HG02840 (cell line): ENCODE data around the gene MBNL1.

ENCODE experiments used
- ATAC-seq: cut with Tn5 transposase; IDR thresholded peaks from one replicate; pipeline ENCODE4 v1.9.1; 2021; ENCODE audit warnings: mild to moderate bottlenecking, moderate library complexity, moderate number of reproducible peaks; ENCODE audit not compliant: unreplicated experiment, low FRiP score

MBNL1 gene, protein sequence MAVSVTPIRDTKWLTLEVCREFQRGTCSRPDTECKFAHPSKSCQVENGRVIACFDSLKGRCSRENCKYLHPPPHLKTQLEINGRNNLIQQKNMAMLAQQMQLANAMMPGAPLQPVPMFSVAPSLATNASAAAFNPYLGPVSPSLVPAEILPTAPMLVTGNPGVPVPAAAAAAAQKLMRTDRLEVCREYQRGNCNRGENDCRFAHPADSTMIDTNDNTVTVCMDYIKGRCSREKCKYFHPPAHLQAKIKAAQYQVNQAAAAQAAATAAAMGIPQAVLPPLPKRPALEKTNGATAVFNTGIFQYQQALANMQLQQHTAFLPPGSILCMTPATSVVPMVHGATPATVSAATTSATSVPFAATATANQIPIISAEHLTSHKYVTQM

DNA sequence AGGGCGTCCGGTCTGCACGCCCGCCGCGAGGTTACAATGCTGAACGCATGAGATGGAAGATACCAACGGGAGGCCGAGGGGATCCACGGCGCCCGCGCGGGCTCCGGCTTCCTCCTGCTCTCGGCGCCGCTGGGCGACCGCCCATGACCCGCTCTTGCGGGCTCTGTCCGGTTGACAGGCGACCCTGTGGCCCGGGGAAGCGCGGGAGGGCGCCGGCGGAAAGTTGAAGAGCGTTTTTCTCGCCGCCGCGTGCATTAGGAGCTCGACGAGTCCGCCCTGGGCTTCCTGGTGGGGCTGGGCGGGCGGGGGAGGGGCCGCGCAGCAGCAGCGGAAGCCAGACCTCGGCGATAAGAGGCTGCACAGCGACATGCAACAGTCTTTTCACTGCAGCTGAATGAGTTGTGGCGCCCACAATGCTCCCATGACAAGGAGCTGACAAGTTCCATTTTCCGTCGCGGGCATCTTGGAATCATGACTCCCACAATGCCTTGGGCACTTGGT, at the start of gene MBNL1:
TSS of gene MBNL1 (plus strand) at position 375 of the 501 bp plus-strand sequence. CDS start 31,265 bp downstream, outside the sequence.
- peak; percentile 51 for ATAC-seq

DNA sequence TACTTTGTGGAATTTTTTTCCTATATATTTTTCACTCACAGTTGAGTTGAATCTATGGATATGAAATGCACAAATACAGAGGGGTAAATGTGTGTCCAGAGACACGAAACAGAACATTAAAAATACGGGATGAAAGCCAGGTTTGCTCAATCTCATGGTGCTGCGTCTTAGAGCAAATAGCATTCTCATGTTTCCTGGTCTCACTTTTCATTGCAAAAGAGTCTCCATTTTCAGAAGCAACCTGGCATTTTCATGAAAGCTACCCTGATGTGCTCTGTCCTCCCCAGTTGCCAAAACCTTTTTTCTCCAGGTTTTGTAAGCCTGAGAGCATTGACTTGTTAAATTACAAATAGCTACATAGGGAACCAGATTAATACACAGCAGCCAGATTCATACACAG, 49.5 kb upstream of the MBNL1 start:
- no peak for ATAC-seq

DNA sequence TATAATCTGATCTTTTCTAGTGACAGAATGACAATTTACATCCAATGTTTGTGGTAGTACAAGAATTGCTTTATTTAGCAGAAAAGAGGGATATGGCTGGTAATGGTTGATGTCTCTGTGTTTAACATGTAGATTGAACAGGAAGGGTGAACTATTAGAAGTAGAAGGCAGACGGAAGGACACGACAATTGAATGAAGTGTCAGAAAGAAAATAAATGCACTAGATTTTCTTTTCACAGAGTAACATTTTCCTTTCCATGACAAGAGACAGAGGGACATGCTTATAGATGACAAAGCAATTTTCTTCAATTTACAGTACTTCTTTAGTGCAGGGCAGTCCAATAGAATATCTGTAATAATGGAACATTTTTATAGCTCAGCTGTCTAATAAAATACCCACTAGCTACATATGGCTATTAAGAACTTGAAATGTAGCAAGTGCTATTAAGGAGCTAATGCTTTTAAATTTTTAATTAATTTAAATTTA, 48.9 kb upstream of the MBNL1 start:
- no peak for ATAC-seq

DNA sequence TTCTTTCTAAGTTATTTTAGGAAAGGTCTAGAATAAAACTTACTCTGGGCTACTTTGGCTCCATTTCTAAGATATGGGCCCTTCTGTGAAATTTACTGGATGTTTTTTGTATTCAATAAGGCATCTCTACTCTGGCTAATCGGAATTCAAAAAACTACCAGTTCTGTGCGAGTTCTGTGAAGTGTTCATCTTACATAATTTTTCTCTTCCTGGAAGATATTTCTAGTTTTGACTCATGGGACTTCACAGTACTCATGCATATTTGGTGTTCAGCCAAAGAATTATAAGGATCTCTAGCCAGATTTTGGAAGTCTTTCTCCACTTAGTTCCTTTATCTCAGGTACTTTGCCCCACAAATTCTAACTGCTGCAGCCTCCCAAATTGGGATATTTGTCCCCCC, 46.4 kb upstream of the MBNL1 start:
- no peak for ATAC-seq

DNA sequence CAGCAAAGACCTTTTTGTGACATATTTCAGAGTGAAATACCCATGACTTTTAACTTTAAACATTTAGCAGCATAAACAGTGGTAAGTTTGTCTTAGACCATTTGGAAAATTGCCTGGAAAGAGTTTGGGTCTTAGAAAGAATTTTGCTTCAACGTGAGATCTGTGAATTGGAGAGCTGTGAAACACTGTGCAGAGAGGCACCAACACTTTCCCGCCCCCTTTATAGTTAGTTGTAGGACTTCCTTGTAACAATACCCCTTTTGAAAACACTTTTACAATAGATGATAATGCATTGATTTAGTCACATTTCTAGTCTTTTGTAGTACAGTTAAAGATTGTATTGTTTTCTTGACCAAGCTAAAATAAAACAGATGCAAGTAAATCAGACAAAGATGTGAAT, 43.5 kb upstream of the MBNL1 start:
- ATAC-seq, result no peak

DNA sequence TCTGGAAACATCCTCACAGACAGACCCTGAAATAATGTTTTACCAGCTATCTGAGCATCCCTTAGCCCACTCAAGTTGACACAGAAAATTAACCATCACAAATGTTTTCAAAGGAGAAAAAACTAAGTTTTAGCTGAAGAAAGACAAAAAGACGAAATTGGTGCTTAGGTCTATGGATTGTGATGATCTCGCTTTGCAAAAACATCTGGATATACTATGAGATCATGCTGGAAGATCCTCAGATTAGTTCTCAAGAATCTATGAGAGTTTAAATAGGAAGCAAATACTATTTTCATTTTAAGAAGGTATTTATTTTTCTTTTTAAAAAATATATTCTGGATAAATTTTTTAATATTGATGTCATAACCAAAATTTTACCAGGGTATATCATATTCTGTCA, 42.6 kb upstream of the MBNL1 start:
- no peak for ATAC-seq

DNA sequence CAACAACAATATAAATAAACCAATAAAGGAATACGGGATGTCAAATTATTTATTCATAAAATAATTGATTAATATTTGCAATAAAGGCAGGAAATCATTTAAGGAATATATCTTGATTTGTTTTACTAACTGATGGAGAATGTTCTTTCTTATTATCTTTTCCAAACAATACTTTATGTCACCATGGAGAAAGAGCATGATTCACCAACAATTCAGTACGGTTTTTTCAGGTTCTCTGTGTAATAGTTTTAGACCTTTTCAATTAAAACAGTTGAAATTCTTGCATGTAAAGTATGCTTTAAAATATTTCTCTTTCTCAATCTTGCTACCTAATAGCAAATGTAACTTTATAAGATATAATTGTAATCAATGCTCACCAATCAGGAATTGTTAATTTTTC, 41.7 kb upstream of the MBNL1 start:
- ATAC-seq, result no peak

DNA sequence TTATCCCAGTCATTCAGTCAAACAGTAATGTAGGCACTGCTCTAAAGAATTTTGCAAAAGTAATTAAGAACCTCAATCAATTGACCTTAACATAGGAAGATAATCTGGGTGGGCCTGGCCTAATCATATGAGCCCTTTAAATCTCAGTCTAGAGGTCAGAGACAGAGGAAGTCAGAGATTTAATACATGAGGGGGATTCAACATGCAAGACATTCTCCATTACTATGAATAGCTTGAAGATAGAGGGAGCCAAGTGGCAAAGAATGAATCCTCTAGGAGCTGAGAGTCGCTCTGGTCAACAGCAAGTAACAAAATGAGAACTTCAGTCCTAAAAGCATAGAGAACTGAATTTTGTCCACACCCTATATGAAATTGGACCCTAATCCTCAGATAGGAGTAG, 39.0 kb upstream of the MBNL1 start:
- ATAC-seq, result no peak

DNA sequence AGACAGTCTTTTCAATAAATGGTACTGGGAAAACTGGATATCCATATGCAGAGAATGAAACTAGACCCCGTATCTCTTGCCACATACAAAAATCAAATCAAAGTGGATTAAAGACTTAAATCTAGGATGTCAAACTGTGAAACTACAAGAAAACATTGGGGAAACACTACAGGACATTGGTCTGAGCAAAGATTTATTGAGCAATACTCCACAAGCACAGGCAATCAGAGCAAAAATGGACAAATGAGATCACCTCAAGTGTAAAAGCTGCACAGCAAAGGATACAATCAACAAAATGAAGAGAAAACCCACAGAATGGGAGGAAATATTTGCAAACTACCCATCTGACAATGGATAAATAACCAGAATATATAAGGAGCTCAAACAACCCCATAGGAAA, 38.4 kb upstream of the MBNL1 start:
- no peak for ATAC-seq

DNA sequence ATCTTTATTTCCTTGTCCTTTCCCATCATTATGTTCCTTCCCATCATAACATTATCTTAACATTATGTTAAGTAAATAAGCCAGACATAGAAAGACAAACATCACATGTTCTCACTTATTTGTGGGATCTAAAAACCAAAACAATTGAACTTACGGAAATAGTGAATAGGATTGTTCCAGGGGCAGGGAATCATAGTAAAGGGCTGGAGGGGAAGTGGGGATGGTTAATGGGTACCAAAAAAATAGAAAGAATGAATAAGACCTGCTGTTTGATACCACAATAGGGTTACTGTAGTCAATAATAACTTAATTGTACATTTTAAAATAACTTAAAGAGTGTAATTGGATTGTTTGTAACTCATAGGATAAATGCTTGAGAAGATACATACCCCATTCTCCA, 36.7 kb upstream of the MBNL1 start:
- no peak for ATAC-seq

DNA sequence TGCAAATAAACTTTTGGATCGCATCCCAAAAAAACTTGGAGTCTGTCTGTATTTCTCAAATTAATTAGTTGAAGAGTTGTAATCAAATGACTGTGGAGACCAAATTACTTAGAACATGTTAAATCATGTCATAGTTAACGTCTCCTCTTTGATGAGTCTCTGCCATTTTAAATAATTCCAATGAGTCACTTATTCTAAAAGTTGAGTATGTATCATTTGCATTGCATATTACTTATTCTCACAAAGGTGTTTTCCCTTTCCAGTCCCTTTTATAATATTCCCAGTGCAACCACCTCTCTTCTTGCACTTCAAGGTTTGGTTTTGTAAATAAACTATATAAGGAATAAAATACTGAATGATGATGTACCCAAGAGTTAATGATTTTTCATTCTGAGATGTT, 36.0 kb upstream of the MBNL1 start:
- ATAC-seq, result no peak

DNA sequence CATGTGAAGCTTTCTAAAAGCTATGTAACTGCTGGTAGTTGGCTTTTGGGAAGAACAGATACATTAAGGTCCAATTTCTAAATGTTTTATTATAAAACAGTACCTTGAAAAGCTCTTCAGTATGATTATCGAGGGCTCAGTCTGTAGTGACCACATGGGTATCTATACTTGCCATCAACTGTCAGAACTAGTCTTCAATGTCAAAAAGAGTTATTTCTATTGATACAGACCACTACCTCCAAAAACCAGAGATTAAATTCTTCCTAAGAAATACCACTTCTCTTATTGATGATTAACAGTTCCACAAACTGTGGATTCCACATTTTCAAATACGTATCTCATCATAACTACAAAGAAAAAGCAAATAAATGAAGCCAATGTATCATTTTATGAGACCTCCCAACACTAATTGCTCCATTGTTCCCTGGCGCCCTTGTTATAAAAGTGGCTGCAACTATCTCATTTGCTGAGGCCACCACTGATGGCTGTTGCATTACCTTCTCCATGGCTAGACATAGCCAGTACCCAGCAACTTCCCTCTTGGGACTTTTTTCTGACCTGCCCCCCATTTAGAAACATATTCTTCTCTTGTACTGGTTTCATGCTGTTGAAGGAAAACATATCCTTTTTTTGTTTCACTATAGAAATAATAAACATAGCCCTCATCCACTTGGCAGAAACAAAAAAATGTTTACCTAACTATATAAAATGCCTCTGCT, 33.9 kb upstream of the MBNL1 start:
- ATAC-seq, result no peak

DNA sequence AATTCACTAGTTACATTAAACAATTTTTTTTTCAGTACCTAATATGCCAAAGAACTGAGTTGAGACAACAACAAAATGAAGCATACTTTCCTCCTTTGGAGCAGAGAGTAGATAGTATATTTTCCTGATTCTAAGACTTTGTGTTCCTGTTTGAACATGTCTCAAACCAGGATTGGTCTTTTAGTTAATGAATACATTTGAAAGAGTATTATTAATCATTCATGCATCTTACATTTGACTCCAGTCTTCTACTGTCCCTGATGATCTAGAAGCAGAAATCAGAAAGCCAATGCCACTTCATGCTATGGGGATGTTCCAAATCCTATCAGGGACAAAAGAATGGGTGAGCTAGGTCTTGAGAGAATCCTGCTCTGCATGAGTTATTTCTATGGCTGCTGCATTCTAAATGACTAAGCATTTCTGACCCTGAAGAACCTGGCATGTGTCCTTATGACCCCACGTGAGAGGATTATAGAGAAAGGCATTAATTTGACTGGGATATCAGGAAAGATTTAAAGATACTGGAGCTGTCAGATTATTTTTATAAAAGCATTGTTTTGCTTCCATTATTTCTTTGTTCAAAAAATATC, 32.9 kb upstream of the MBNL1 start:
- ATAC-seq, result no peak

DNA sequence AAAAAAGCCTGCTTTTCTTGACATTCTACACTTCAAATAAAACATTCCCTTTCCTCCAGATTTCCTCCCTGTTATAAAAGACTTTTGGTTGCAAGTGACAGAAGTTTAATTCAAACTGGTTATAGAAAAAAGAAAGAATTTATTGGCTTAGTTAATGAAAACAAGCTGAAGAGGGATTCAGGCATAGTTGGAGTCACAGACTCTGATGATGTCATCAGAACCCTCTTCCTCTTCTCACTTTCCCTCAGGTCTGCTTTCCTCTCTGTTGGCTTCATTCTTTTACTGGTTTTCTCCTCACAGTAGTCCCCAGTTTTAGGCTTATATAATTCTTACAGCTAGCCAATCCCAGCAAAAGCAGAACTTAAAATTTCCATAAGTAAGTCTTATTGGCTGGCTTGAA, 32.0 kb upstream of the MBNL1 start:
- ATAC-seq, result no peak

DNA sequence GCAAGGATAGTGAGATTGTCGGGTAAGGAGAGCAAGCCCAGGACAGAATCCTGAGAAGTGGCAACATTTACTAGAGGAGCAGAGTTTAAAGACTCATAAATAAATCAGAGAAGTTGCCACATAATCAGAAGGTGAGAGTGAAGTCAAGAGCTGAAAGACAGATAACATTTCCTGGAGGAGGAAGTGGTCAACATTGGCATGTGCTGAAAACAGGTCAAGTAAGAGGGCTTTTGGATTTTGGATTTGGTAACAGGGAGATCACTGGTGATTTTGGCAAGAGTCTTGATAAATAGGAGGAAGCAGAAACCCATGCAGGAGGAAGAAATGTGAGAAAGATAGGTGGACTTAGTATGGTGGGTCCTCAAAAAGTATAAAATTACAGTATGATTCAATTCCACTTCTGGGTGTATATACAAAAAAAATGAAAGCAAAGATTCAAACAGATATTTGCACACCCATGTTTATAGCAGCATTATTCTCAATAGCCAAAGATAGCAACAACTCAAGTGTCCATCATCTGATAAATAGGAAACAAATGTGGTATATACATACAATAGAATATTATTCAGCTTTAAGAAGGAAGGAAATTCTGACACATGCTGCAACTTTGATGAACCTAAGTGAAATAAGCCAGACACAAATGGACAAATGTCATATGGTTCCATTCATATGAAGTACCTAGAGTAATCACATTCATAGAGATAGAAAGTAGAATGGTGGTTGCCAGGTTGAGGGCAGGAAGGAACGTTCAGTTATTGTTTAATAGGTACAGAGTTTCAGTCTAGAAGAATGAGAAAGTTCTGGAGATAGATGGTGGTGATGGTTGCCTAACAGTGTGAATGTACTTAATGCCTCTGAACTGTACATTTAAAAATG, 27.3 kb upstream of the MBNL1 start:
- ATAC-seq, result peak; percentile 47

DNA sequence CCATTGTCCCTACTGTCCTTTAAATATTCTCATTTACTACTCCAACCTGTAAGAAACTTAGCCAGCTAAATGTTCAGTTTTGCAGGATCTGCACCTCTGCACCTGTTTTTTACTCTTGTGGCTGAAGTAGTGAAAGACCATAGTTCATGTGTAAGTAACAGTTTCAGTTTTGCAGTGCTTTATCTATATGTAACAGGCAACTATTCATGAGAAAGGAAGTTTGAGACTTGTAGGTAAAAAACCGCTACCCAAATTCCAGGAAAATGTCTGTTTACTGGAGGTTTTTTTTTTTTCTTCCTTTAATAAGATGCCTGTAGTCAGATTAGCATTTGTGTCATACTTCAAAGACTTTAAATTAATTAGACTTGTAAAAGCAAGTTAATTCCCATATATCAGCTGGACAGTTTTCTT, 25.4 kb upstream of the MBNL1 start:
- ATAC-seq, result peak; percentile 66

DNA sequence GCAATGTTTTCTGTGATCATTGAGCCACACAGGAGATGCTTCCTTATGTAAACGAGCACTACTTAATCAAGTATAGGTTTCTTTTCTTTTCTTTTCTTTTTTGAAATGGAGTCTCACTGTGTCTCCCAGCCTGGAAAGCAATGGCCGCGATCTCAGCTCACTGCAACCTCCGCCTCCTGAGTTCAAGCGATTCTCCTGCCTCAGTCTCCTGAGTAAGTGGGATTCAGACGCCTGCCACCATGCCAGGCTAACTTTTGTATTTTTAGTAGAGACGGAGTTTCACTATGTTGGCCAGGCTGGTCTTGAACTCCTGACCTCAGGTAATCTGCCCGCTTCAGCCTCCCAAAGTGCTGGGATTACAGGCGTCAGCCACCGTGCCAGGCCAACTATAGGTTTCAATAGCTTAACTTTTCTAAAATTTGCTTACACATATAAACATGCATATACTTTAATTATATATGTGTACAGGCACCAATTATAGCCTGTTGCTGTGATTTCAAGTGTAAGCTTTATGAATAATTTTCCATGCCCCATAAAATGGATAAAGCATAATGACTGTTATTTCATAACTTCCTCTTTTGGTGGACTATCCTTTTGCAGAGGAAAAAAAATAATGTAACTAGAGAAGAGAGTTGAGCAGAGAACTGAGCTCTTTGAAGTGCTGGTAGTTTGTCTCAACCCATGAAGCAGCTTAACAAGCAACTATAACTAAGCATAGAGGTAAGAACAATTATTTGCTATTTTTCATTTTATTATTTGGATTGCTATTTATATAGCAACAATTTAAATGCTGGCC, 24.8 kb upstream of the MBNL1 start:
- no peak for ATAC-seq

DNA sequence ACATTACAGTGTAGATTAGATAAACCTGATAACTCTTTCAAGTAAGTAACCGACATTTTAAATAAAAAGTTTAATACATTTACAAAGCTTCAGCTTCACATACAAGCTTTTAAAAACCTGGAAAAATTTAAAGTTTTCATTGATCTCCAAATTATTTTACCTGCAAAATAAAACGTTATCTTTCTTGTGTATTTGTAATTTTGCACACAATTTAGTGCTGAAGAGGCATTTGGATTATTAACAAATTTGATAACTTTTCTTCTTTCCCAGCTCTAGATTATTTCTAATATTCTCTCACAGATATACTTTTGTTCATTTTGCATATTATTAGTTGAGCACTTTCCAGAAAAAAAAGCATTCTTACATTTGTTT, 24.2 kb upstream of the MBNL1 start:
- no peak for ATAC-seq

DNA sequence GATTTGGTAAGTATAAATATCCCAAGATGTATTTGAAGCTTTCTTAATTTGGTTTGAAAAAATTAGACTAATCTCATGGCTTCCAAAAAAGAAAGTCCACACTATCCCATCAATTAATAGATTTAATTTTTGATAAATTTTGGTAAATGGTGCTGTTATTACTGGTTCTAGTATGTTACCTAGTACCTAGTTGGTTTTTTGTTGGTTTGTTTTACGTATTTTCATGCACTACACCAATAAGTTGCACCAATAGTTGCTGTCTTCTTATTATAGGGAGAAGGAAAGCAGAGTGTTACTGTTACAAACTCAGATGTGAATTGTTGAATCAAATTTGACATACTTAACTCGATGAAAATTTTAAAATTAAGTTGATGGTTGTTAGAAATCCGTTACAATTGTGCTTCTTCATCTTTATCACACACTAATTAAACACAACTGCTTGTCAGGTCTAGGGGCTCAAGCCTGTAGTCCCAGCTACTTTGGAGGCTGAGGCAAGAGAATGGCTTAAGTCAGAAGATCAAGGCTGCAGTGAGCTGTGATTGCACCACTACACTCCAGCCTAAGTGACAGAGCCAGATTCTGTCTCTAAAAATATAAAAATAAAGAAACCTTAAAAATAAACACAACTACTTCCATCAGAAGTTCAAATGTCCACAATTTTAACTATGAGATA, 23.1 kb upstream of the MBNL1 start:
- ATAC-seq, result no peak
